NCI-H82 (cell line): ENCODE measurements around the gene SDC4.
A peak's percentile ranks its signal among the peaks of the same experiment; 100 is the strongest.

Source experiments
- DNase-seq: peaks from one replicate; lab custom pipeline; 2025; lab: John Stamatoyannopoulos, UW

SDC4 gene

GRCh38 chr20:45318948-45319347 is 29.3 kb downstream of the SDC4 start:
- DNase-seq: no peak

DNA sequence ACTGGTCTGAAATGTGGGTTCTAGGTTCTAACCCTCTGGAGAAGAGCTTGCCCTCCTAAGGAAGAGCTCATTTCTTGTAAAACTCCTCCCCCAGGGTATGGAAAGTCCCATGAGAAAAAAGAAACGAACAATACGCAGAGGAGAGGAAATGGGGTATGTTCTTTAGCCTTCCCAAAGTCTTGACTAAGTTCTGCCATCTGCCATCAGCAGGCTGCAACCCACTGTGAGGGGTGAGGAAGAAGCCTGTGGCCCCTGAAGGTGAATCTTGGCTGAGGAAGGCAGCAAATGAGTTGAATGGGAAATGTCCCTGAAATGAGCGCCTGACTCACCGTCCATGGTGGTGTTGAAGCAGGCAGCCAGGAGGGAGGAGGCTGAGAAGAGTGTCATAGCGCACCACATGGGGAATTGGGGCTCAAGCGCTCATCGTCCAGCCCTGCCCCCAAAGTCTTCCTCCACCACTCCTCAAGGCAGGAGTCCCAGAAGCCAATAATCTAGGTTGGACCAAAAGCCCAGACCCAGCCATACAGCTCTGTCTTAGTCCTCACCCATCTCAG is 29.8 kb downstream of the SDC4 start:
- DNase-seq: no peak

- no peak for DNase-seq
Measured at GRCh38 chr20:45317826-45318225, 30.4 kb downstream of the SDC4 start.

GRCh38 chr20:45316150-45317080 is 31.8 kb downstream of the SDC4 start:
- no peak for DNase-seq

DNA sequence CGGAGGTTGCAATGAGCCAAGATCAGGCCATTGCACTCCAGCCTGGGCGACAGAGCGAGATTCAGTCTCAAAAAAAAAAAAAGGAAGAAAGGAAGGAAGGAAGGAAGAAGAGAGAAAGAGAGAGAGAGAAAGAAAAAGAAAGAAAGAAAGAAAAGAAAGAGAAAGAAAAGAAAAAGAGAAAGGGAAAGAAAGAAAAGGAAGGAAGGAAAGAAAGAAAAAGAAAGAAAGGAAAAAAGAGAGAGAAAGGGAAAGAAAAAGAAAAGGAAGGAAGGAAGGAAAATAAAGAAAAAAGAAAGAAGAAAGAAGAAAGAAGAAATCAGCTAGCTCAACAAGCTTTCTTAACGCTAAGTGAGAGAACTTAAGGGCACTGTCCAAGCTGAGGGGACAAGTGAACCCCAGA is 32.6 kb downstream of the SDC4 start:
- no peak for DNase-seq

GRCh38 chr20:45313943-45314342 is 34.3 kb downstream of the SDC4 start:
- no peak for DNase-seq

GRCh38 chr20:45313065-45313695 is 35.0 kb downstream of the SDC4 start:
- DNase-seq: no peak

- DNase-seq: no peak
Measured at GRCh38 chr20:45312241-45312640, 36.0 kb downstream of the SDC4 start.

- DNase-seq: peak; percentile 86
Measured at GRCh38 chr20:45311589-45312211, 36.5 kb downstream of the SDC4 start.

DNA sequence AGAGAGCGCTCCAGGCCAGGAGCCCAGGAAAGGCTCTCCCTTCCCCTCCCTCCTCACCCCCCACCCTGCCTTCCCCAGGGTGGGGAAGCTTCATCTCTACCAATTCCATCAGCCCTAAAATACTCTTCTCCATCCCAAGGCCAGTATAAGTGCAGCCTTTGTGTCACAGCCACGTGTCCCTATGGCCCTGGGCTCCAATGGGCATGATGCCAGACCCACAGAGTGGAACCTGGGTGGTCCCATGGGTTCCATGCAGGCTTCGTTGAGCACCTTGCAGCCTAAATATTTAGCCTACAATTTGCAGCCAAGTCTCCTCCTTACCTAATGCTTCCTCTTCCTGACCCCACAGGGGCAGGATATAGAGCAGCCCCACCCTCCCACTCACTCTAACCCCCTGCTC is 39.1 kb downstream of the SDC4 start:
- no peak for DNase-seq

DNA sequence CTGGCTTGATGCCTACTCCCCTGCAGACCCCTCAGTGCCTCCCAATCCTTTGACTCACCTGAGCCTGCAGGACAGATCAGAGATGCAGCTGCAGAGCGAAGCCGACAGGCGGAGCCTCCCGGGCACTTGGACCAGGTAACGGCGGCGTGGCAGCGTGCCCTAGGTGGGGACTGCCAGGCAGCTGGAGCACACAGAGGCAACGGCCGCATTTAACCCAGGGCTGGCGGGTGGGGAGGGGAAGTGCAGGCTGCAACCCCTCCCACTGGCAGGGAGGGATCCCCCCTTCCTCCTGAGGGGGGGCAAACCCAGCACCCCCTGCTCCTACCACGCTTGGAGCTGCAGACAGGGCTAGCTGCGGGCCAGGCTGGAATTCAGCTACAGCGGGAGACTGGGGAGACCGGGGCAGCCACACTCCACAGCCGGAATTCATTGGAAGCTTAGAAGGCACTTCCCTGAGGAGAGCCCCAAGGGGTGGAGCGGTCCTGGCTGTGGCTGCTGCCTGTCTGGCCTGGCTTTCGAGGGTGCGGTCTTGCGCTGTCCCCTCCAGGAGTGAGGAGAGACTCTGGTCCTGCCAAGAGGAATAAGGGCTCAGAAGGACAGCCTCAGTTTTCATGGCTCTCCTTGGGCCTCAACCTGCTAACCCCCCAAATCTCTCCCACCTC is 40.0 kb downstream of the SDC4 start, which contains the start of gene MATN4:
Gene MATN4, minus strand, starts transcription at position 183 of the 662 bp plus-strand sequence. CDS start 2,717 bp downstream, outside the sequence.
- no peak for DNase-seq

GRCh38 chr20:45307076-45307640 is 41.1 kb downstream of the SDC4 start:
- no peak for DNase-seq

GRCh38 chr20:45306431-45306982 is 41.7 kb downstream of the SDC4 start, which contains the start of gene RBPJL:
Gene RBPJL (plus strand): TSS chr20:45306840. CDS start chr20:45306923, 83 bp downstream.
- DNase-seq: peak; percentile 19

- DNase-seq: no peak
Measured at GRCh38 chr20:45305262-45305661, 43.0 kb downstream of the SDC4 start.

GRCh38 chr20:45304464-45304999 is 43.7 kb downstream of the SDC4 start:
- no peak for DNase-seq

DNA sequence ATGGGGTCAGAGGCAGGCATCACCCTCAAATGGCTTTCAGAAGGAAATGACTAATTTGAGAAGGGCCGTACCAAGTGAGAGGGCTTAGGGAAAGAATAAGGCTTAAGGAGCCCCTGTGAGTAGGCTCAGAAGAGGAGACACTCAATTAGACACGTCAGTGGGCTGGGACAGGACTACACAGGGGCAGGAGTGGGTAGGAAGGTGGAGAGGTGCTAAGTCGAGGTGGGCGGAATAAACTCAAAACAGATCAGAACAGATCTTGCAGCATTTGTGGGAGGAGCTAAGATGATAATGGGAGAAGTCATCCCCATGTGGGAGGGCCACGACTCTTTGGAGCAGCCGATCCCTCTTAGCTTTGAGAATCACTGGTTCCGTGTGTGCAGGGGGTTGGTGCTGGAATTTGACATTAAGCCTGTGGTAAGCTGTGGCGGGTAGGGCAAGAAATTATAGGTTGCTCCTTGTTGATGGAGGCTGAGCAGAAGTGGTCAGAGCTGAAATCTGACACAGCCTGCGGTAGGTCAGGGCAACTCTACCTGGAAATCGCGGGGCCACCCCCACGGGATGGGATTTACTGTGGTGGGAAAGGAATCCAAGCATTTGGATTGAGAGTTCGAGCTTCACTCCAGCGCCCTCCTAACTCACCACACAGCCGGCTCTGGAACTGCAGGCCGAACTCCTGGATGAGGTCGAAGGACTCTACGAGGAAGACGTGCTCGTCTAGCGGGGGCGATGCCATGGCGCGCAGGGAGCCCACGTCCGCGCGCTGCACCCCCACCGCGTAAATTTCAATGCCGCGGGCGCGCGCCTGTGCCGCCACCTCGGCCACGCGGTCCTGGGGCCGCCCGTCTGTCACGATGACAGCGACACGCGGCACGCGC is 44.4 kb downstream of the SDC4 start:
- no peak for DNase-seq

DNA sequence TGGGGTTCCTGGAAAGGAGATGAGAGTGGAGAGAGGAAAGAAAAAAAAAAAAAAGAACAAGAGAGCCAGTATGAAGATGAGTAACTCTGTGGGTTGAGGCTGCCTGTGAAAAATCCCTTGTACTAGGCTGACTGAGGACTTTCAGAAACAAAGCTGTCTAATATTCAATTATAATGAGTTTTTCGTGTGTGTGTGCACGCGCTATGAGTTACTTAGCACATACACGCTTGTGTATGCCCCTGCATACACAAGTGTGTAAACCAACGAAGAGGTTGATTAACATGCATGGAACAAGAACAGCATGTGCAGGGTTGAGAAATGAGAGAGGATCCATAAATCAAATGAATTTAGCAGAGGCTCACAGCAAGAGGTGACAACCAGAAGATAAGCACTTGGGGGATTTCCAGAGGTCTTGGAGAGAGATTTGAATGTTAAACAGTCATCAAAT is 46.4 kb downstream of the SDC4 start:
- no peak for DNase-seq

GRCh38 chr20:45300961-45301360 is 47.3 kb downstream of the SDC4 start:
- DNase-seq: peak; percentile 85

DNA sequence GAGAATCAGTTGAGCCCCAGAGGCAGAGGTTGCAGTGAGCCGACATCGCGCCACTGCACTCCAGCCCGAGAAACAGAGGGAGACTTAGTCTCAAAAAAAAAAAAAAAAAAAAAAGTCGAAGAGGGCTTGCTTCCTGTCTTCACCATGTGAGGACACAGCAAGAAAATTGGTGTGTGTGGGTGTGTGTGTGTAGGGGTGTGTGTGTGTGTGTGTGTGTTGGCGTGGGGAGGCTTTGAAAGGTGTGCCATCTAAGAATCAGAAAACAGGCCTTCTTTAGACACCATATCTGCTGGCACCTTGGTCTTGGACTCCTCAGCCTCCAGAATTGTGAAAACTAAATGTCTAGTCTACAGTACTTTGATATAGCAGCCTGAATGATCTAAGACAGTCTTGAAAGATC is 48.4 kb downstream of the SDC4 start:
- DNase-seq: no peak
